GM18868 (cell line): ENCODE measurements around the gene COX14.
A peak's percentile ranks its signal among the peaks of the same experiment; 100 is the strongest.

ENCODE experiments used
- ATAC-seq: cut with Tn5 transposase; IDR thresholded peaks from one replicate; pipeline ENCODE4 v1.9.1; 2021; ENCODE audit warnings: mild to moderate bottlenecking, moderate library complexity; ENCODE audit not compliant: unreplicated experiment

The COX14 gene

DNA sequence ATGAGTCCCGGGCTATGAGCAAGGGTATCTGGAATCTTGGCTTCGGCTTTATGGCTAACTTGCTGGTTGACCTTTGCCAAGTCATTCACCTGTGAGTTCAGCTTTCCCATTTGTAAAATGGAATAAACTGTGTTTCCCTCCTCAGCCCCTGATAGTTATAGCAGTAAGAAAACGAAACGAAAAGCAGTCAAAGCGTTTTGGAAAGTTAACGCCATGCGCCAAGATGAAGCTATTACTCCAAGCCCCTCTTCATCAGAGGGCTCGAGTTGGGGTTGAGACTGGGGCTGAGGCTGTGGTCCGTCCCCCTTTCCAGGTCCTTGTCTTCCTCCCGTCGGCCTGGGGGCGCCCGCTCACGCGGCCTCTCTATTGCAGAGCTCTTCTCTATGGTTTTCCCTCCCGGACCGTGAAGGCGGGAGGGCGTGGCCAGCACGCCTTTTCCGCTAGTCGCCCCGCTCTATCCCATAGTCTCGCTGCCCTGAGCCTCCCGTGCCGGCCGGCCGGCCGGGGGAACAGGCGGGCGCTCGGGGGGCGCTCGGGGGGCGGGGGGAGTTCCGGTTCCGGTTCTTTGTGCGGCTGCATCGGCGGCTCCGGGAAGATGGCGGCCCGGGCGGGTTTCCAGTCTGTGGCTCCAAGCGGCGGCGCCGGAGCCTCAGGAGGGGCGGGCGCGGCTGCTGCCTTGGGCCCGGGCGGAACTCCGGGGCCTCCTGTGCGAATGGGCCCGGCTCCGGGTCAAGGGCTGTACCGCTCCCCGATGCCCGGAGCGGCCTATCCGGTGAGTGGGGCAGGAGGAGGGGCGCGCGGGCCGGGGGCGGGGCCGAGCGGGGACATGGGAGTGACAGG lies 27.0 kb upstream of the COX14 start, which contains the start of gene SMARCD1:
SMARCD1 (plus strand) TSS at position 568 of the 840 bp plus-strand sequence; CDS start at position 596, 28 bp downstream.
- peak; percentile 83 for ATAC-seq

- ATAC-seq = peak; percentile 15
Measured at GRCh38 chr12:50085615-50086072, 26.4 kb upstream of the COX14 start.

- no peak for ATAC-seq
Measured at GRCh38 chr12:50086148-50086547, 25.9 kb upstream of the COX14 start.

DNA sequence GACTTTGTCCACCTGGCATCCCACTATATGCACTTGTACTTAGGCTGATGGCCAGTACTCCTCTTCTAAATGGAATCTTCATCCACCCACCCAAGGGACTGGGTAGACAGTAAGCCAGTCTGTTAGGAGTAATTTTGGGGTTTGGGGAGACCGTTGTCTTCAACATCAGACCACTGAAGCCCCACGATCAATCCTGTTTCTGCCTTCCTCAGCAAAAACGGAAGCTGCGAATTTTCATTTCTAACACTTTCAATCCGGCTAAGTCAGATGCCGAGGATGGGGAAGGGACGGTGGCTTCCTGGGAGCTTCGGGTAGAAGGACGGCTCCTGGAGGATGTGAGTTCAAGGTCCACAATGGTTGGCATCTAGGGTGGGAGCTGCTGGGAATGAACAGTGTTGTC lies 24.9 kb upstream of the COX14 start:
- no peak for ATAC-seq

DNA sequence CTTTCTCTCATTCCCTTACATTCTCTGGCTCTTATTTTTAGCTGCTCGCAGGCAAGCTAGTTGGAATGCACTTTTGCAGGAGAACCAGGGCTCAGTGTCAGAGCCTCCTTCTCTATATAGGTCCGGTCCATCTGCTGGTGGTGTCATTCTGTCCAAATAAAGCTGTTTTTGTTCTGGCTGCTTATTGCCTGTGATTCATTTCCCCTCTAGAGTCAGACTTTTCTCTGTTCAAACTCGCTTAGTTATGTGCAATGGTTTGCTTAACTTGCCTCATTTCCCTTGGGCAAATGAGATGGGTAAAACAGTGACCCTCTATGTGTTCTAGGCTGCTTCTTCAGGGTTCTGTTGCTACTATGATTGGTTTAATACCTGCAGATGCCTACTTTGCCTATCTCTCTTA lies 24.0 kb upstream of the COX14 start:
- ATAC-seq = no peak

DNA sequence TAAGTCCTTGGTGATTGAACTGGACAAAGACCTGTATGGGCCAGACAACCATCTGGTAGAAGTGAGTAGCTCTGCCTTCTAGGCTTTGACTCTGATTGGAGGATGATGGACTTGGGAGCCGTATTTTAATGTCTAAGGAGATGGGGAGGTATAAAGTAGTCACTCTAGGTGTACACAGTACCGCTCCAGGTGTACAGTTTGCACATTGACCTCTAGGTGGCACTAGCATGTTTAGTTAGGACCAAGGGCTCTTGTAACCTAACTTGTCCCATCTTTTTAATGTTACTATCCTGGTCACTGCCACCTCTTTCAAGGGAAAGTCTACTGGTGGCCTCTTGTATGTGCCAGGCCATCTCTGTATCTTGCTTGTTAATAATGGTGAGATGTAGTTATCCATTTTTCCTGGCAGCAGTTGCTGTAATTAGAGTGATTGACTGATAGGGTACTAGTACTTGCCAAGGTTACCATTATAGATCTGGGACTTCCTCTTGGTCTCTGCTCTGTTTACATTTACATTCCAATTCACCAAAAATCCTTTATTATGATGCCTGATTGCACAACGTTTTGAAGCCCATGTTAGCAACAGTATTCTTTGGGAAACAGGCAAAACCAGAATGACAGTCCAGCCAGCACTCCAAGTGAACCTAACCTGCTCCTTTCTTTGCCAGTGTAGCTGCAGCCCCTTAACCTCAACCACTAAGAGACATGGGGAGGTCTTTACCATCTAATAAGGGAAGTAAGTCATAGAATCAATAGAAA lies 23.3 kb upstream of the COX14 start:
- peak; percentile 36 for ATAC-seq

DNA sequence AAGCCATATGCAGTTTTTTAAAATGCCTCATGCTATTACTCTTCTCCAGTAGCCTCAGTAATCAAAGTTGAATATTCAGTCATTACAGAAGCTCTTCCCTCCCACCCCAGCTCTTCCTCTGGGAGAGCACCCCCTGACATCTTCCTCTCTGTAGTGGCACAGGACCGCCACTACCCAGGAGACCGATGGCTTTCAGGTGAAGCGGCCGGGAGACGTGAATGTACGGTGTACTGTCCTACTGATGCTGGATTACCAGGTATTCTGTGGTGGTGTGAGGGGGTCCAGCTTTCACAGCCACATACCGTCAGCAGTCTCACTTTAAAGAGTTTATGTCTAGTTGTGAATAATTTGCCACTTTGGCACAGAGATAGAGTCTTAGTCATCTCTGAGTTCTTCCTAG lies 22.3 kb upstream of the COX14 start:
- no peak for ATAC-seq

DNA sequence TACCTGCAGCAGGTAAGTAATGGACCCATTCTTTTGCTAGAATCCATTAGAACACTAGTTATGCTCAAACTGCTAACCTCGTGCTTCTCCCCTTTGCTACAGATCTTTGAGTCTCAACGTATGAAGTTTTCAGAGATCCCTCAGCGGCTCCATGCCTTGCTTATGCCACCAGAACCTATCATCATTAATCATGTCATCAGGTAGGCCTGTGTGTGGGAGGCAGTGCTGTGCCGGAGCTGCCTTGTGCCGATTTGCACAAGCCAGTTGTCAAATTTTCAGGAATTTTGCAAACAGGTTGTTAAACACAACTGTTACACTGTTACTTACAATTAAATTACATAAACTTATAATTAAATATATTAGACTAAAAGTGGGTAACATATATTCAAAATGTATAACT lies 21.6 kb upstream of the COX14 start:
- no peak for ATAC-seq

- ATAC-seq = no peak
Measured at GRCh38 chr12:50097952-50098351, 14.1 kb upstream of the COX14 start.

DNA sequence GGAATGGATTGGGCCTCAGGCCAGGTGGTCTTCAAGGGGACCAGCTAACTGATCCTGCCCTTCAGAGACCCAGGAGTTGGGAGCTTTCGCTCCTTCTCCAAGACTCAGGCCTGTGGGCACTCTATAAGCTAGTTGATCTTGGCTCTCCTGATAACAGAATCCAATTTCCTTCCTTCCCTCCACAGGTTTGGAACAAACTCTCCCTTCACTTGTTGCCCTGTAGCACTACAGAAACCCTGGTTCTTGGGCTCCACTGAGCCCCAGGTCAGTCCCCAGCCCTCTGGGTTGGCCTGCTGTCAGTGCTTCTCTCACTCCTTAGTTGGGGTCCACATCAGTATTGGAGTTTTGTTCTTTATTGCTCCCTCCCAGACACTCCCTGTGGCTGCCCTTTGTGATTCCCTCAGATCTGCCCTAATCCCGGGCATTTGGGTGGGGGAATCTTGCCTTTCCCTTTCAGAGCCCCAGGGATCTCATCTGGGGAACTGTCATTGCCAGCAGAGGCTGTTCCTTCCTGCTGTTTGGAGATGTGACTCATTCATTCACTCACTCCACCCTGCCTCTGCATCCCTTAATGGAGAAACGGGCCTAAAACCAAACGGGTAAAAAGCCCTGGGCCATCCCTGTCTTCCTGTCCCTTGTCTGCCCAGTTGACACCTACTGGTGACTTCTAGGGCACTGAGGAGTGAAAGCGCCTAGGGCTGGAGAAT lies 12.6 kb upstream of the COX14 start:
- no peak for ATAC-seq

- no peak for ATAC-seq
Measured at GRCh38 chr12:50100561-50100960, 11.5 kb upstream of the COX14 start.

DNA sequence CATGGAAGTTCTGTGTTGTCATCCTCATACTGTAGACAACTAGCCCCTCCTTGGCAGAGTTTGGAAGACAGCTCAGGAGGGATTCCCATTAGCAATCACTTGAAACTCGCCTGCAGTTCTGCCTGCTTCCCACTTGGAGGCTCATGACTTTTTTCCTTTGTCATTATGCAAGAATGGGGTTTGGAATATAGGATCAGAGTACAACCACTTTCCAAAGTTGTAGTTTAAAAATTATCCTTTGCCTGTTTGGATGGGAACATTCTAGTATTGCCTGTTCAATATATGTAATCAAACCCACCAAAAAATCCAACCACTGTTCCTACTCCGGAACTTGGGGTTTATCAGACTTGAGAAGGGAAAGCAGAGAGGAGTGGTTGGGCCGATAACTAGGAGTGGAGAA lies 10.4 kb upstream of the COX14 start:
- ATAC-seq = no peak

GRCh38 chr12:50102131-50102531 lies 9.9 kb upstream of the COX14 start:
- ATAC-seq = no peak

GRCh38 chr12:50102646-50103309 lies 9.3 kb upstream of the COX14 start:
- ATAC-seq = no peak

GRCh38 chr12:50103351-50103750 lies 8.7 kb upstream of the COX14 start:
- ATAC-seq = no peak

- no peak for ATAC-seq
Measured at GRCh38 chr12:50103767-50104321, 8.2 kb upstream of the COX14 start, which contains the start of gene GPD1. TSS of gene GPD1 (plus strand) at chr12:50104008. CDS start at chr12:50104051, 43 bp downstream.

- no peak for ATAC-seq
Measured at GRCh38 chr12:50104417-50105366, 7.3 kb upstream of the COX14 start.

DNA sequence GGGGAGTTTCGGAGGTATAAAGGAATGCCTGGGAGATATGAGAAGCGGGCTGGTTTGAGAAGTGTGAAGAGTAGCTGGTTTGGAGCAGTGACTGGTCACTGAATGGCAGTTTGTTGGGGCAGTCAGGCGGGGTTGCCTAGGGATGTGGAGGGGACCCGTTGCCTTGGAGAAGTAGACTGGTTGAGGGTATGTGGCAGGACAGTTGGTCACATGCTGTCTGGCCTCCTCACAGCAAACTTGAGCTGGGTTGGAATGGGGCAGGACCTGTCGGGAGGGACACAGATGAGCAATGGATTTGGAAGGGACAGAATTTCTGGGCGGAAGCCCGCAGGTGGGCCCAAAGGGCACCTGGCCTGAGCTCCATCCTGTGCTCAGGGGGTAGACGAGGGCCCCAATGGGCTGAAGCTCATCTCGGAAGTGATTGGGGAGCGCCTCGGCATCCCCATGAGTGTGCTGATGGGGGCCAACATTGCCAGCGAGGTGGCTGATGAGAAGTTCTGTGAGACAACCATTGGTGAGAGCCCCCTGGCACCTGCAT lies 6.1 kb upstream of the COX14 start:
- ATAC-seq = no peak

GRCh38 chr12:50106907-50107306 lies 5.1 kb upstream of the COX14 start:
- no peak for ATAC-seq
